Prostate gland (tissue), 2 donors: ENCODE results near the gene EEF1AKMT4. TPM values are rescaled to one million over a fixed set of nuclear protein-coding genes. Genes with fewer than 3 reads are reported as not detected.

ENCODE experiments used
- DNase-seq: peaks from one replicate; pipeline ENCODE4 v3.0.0-alpha.2; 2019; ENCODE audit warnings: low spot score
- H3K27ac ChIP-seq, 2 donors: fragments of 200-600 bp; sonication (generic); 2 replicates each; pipeline ENCODE4 v1.5.1; 2017 to 2019
- H3K27me3 ChIP-seq: fragments of 200-600 bp; sonication (generic); replicated peaks from 2 replicates; pipeline ENCODE4 v1.5.1; 2019; ENCODE audit not compliant: insufficient read depth
- H3K36me3 ChIP-seq, 2 donors: fragments of 200-600 bp; sonication (generic); 1 replicate in 1 of 2; 2 replicates in 1 of 2; pipeline versions ENCODE4 v1.5.1 to v1.8.1; 2017 to 2019
- H3K4me1 ChIP-seq: fragments of 200-600 bp; sonication (generic); replicated peaks from 2 replicates; pipeline ENCODE4 v1.5.1; 2019
- H3K4me3 ChIP-seq, 2 donors: fragments of 200-600 bp; sonication (generic); 2 replicates each; pipeline ENCODE4 v1.5.1; 2017 to 2019
- H3K9me3 ChIP-seq: fragments of 200-600 bp; sonication (generic); 2 replicates; pipeline ENCODE4 v1.5.1; 2017
- CTCF ChIP-seq, 4 experiments: fragments of 200-600 bp in 2 of 4; fragments of 450-650 bp in 2 of 4; sonication (generic) in 2 of 4; IDR thresholded peaks; 1 replicate in 3 of 4; 2 replicates in 1 of 4; pipeline ENCODE4 v1.5.1; 2016 to 2019; ENCODE audit warnings: antibody characterized with exemption in 4 of 4, mild to moderate bottlenecking in 2 of 4, moderate library complexity in 2 of 4
- POLR2A ChIP-seq: fragments of 450-650 bp; IDR thresholded peaks from one replicate; pipeline ENCODE4 v1.6.1; 2016; ENCODE audit warnings: antibody characterized with exemption, mild to moderate bottlenecking
- POLR2AphosphoS5 ChIP-seq: sonication (generic); formaldehyde crosslinking; IDR thresholded peaks from one replicate; pipeline ENCODE4 v1.6.1; 2017; ENCODE audit warnings: antibody characterized with exemption
- WGBS: methylation state at CpG from one replicate; pipeline ENCODE4 v1.1.5; 2018; 5-methylcytosine and 5-hydroxymethylcytosine counted together
- intact Hi-C: fragments of 100-400 bp; cut with DNase I; formaldehyde crosslinking; loops from one replicate; pipeline ENCODE4 v1.14.2; 2022
- total RNA-seq, 2 donors: library from RNA; depleted of rRNA; stranded (reverse); fragments of >200 nt; gene quantifications; one replicate each; pipeline ENCODE4 v1.1.0, GENCODE V29; 2016

The EEF1AKMT4 gene
- total RNA-seq, 2 donors from 2014 or later, result 6.1 TPM

- WGBS, result 17% methylated on average over 27 of the region's 29 CpGs
- peak overlapping the region; percentile 54 to 89 for H3K4me3 ChIP-seq
- peaks cover 5% of the 10 kb centered on the region for H3K4me1 ChIP-seq
- H3K27ac ChIP-seq, result peak overlapping the region; percentile 48 to 78
- no peak for DNase-seq
- no peaks in the 10 kb centered on the region for H3K9me3 ChIP-seq
- intact Hi-C loops, result loop anchor here (2.0 to 5.0 kb wide), 3 partner anchors 15 to 127 kb away; partner anchors contain the start of genes AP2M1, CLCN2, EIF4G1 and POLR2H
- no peak for TF ChIP-seq POLR2AphosphoS5
- no peak for TF ChIP-seq POLR2A
- no peak for TF ChIP-seq CTCF (IDR thresholded peaks at IDR 0.05)
- H3K27me3 ChIP-seq, result no peaks in the 10 kb centered on the region
- peaks cover 11 to 21% of the 10 kb centered on the region in 2 donors for H3K36me3 ChIP-seq
Observed at GRCh38 chr3:184299488-184300377, 50.3 kb downstream of the EEF1AKMT4 start.

GRCh38 chr3:184300378-184300720, 50.9 kb downstream of the EEF1AKMT4 start:
- Histone ChIP-seq H3K4me1 (peaks cover 5% of the 10 kb centered on the region), H3K27ac (no peak overlapping the region), H3K4me3 (no peak overlapping the region), H3K9me3 (no peaks in the 10 kb centered on the region), H3K27me3 (no peaks in the 10 kb centered on the region), H3K36me3 (peaks cover 11 to 21% of the 10 kb centered on the region in 2 donors)
- intact Hi-C loops, result no loop called here
- TF ChIP-seq POLR2A (no peak), CTCF (IDR thresholded peaks at IDR 0.05) (no peak), POLR2AphosphoS5 (no peak)
- no peak for DNase-seq
- WGBS, result 83% methylated on average over 3 of the region's 3 CpGs

GRCh38 chr3:184305577-184305976, 56.1 kb downstream of the EEF1AKMT4 start:
- 73% methylated on average over 1 of the region's 1 CpG for WGBS
- DNase-seq, result no peak

GRCh38 chr3:184306341-184306972, 57.0 kb downstream of the EEF1AKMT4 start:
- Histone ChIP-seq H3K9me3 (no peaks in the 10 kb centered on the region), H3K4me1 (no peaks in the 10 kb centered on the region), H3K27me3 (no peaks in the 10 kb centered on the region), H3K36me3 (peaks cover 11 to 47% of the 10 kb centered on the region in 2 donors), H3K4me3 (no peak overlapping the region), H3K27ac (no peak overlapping the region)
- no peak for DNase-seq
- intact Hi-C loops, result no loop called here
- no peak for TF ChIP-seq CTCF (IDR thresholded peaks at IDR 0.05)
- TF ChIP-seq POLR2AphosphoS5, result no peak
- TF ChIP-seq POLR2A, result no peak
- WGBS, result 93% methylated on average over 4 of the region's 4 CpGs

More at GRCh38 chr3:184305577-184305976, 56.1 kb downstream of the EEF1AKMT4 start:
- no peaks in the 10 kb centered on the region for H3K27me3 ChIP-seq
- H3K4me1 ChIP-seq, result no peaks in the 10 kb centered on the region
- H3K36me3 ChIP-seq, result peaks cover 11 to 47% of the 10 kb centered on the region in 2 donors
- intact Hi-C loops, result no loop called here
- H3K27ac ChIP-seq, result no peak overlapping the region
- H3K9me3 ChIP-seq, result no peaks in the 10 kb centered on the region
- H3K4me3 ChIP-seq, result no peak overlapping the region
- TF ChIP-seq CTCF (IDR thresholded peaks at IDR 0.05) (peak in 3 of 4 experiments; percentile 24 to 28 (median 28)), POLR2A (no peak)
